A549 (cell line): ENCODE measurements around the gene MYO1C. TPM values are rescaled to one million over a fixed set of nuclear protein-coding genes. Genes with fewer than 3 reads are reported as not detected.

Experiments used
- ATAC-seq, 2 experiments: fragments of 200-7000 bp in 1 of 2; fragments of >200 bp in 1 of 2; cut with Nextera tagmentation in 1 of 2; cut with Tn5 transposase in 1 of 2; 3 replicates each; pipeline versions ENCODE4 v1.8.0 to v1.9.1; 2018 to 2020; ENCODE audit warnings: mild to moderate bottlenecking in 1 of 2, moderate library complexity in 1 of 2
- CTCF ChIA-PET: fragments of 300-600 bp; sonication (Branson Sonifier 250); formaldehyde crosslinking; extraction: SDS; loops from one replicate; lab custom pipeline; 2021; ENCODE audit warnings: antibody characterized with exemption, inconsistent platforms; lab: Yijun Ruan, JAX
- POLR2A ChIA-PET: fragments of 350-600 bp; formaldehyde crosslinking; extraction: SDS; loops from one replicate; lab custom pipeline; 2021; ENCODE audit warnings: antibody characterized with exemption, inconsistent platforms; lab: Yijun Ruan, JAX
- DNase-seq, 2 experiments: peaks; one replicate each; pipeline versions ENCODE4 v3.0.0 to v3.0.0-alpha.2; 2011 to 2016; ENCODE audit warnings: low read depth in 1 of 2, low spot score in 1 of 2
- FAIRE-seq: peaks from 2 replicates; lab custom pipeline; 2011; peaks lifted over from hg19 to GRCh38; lab: Jason Lieb, UNC
- H3K27ac ChIP-seq, 2 experiments: fragments of >200 bp; sonication (Bioruptor Twin); formaldehyde crosslinking; 3 replicates each; pipeline ENCODE4 v1.5.1; 2016 to 2017
- H3K4me1 ChIP-seq: fragments of >200 bp; sonication (Bioruptor Twin); formaldehyde crosslinking; 3 replicates; pipeline ENCODE4 v1.6.1; 2016
- H3K4me2 ChIP-seq: fragments of >200 bp; sonication (Bioruptor Twin); formaldehyde crosslinking; 3 replicates; pipeline ENCODE4 v1.6.1; 2016
- H3K4me3 ChIP-seq: fragments of >200 bp; sonication (Bioruptor Twin); formaldehyde crosslinking; 3 replicates; pipeline ENCODE4 v1.5.1; 2016
- H3K9me3 ChIP-seq: fragments of >200 bp; sonication (Bioruptor Twin); formaldehyde crosslinking; 3 replicates; pipeline ENCODE4 v1.6.1; 2016
- CBX2 ChIP-seq: fragments of 200-600 bp; sonication (generic); IDR thresholded peaks from 2 replicates; pipeline ENCODE4 v1.6.1; 2016; ENCODE audit warnings: low read depth, mild to moderate bottlenecking, borderline replicate concordance
- CBX8 ChIP-seq: fragments of 200-600 bp; sonication (generic); IDR thresholded peaks from 2 replicates; pipeline ENCODE4 v1.6.1; 2016
- CEBPB ChIP-seq, 2 experiments: fragments of >200 bp in 1 of 2; sonication (Bioruptor Twin) in 1 of 2; formaldehyde crosslinking in 1 of 2; IDR thresholded peaks; 2 replicates each; pipeline ENCODE4 v1.6.1; 2012 to 2016
- CHD4 ChIP-seq: fragments of 200-600 bp; sonication (generic); IDR thresholded peaks from 2 replicates; pipeline ENCODE4 v1.6.1; 2016; ENCODE audit warnings: antibody characterized with exemption, mild to moderate bottlenecking, borderline replicate concordance
- EHMT2 ChIP-seq: fragments of 200-600 bp; sonication (generic); IDR thresholded peaks from 2 replicates; pipeline ENCODE4 v1.6.1; 2016; ENCODE audit warnings: antibody characterized with exemption, low read depth, mild to moderate bottlenecking, moderate library complexity
- FOSB ChIP-seq: fragments of 250-450 bp; sonication (Bioruptor Pico); IDR thresholded peaks from 2 replicates; pipeline ENCODE4 v1.5.0; 2020; ENCODE audit warnings: mild to moderate bottlenecking, moderate library complexity
- GATA3 ChIP-seq: IDR thresholded peaks from 2 replicates; pipeline ENCODE4 v1.6.1; 2012; ENCODE audit warnings: borderline replicate concordance
- HEYL ChIP-seq: fragments of 250-450 bp; sonication (Bioruptor Pico); IDR thresholded peaks from 2 replicates; pipeline ENCODE4 v1.8.0; 2021; ENCODE audit warnings: mild to moderate bottlenecking, moderate library complexity
- HOXB13 ChIP-seq: fragments of 250-450 bp; sonication (Bioruptor Pico); IDR thresholded peaks from 2 replicates; pipeline ENCODE4 v1.5.0; 2020; ENCODE audit warnings: low read depth, mild to moderate bottlenecking, moderate library complexity
- MAZ ChIP-seq: fragments of 150-350 bp; IDR thresholded peaks from 2 replicates; pipeline ENCODE4 v1.6.1; 2014; ENCODE audit warnings: antibody characterized with exemption, low read depth, low read length, borderline replicate concordance
- NFE2L2 ChIP-seq: fragments of 150-350 bp; conservative IDR thresholded peaks from 2 replicates; pipeline ENCODE4 v1.6.1; 2014; ENCODE audit warnings: low read length
- PHF8 ChIP-seq: fragments of 200-600 bp; sonication (generic); IDR thresholded peaks from 2 replicates; pipeline ENCODE4 v1.6.1; 2016; ENCODE audit warnings: low read depth, mild to moderate bottlenecking, antibody characterized with exemption, moderate library complexity, borderline replicate concordance
- POLR2A ChIP-seq: IDR thresholded peaks from 2 replicates; pipeline ENCODE4 v1.6.1; 2012; ENCODE audit warnings: mild to moderate bottlenecking, low read length
- POLR2AphosphoS2 ChIP-seq: conservative IDR thresholded peaks from 2 replicates; pipeline ENCODE4 v1.6.1; 2012; ENCODE audit warnings: low read length, improper control_type of control experiment, inconsistent platforms
- RAD21 ChIP-seq, 2 experiments: fragments of >200 bp in 1 of 2; sonication (Bioruptor Twin) in 1 of 2; formaldehyde crosslinking in 1 of 2; IDR thresholded peaks in 1 of 2; conservative IDR thresholded peaks in 1 of 2; 2 replicates in 1 of 2; 3 replicates in 1 of 2; pipeline ENCODE4 v1.6.1; 2012 to 2018; ENCODE audit warnings: inconsistent platforms in 1 of 2
- RNF2 ChIP-seq: fragments of 200-600 bp; sonication (generic); IDR thresholded peaks from 2 replicates; pipeline ENCODE4 v1.6.1; 2016; ENCODE audit warnings: low read depth, mild to moderate bottlenecking, antibody characterized with exemption, moderate library complexity, borderline replicate concordance
- SMC3 ChIP-seq: fragments of >200 bp; sonication (Bioruptor Twin); formaldehyde crosslinking; IDR thresholded peaks from 3 replicates; pipeline ENCODE4 v1.6.1; 2018; ENCODE audit warnings: inconsistent platforms
- SREBF2 ChIP-seq: fragments of 450-650 bp; IDR thresholded peaks from 2 replicates; pipeline ENCODE4 v1.6.1; 2014; ENCODE audit warnings: mild to moderate bottlenecking, moderate library complexity
- ZC3H11A ChIP-seq: fragments of 450-650 bp; IDR thresholded peaks from 2 replicates; pipeline ENCODE4 v1.6.1; 2014; ENCODE audit warnings: antibody characterized with exemption, mild to moderate bottlenecking
- ZFP36 ChIP-seq: fragments of 450-650 bp; IDR thresholded peaks from 2 replicates; pipeline ENCODE4 v1.6.1; 2014; ENCODE audit warnings: borderline replicate concordance; ENCODE audit not compliant: partially characterized antibody
- ZSCAN20 ChIP-seq: fragments of 250-450 bp; sonication (Bioruptor Pico); IDR thresholded peaks from 2 replicates; pipeline ENCODE4 v1.8.0; 2022; ENCODE audit warnings: mild to moderate bottlenecking, moderate library complexity
- WGBS: methylation state at CpG from one replicate; pipeline ENCODE4 v1.1.6; 2017; ENCODE audit errors: missing lambda C conversion rate; 5-methylcytosine and 5-hydroxymethylcytosine counted together
- polyA plus RNA-seq, 4 experiments: library from polyadenylated mRNA; depleted of rRNA in 3 of 4; stranded (reverse); fragments of >200 nt; fragmentation: RNase III in 1 of 4; extraction: RNeasy Plus Mini Kit Qiagen cat#74134 plus additional on column Dnase treatment in 1 of 4; gene quantifications; 2 replicates in 3 of 4; 3 replicates in 1 of 4; pipeline ENCODE4 v1.2.3, GENCODE V29; 2011 to 2017
- TF ChIP-seq, protein P1 (sequence below): fragments of 250-450 bp; sonication (Bioruptor Pico); IDR thresholded peaks from 2 replicates; pipeline ENCODE4 v1.5.0; 2020; ENCODE audit warnings: low read depth, mild to moderate bottlenecking, moderate library complexity
- TF ChIP-seq, protein P2 (sequence below): fragments of >200 bp; sonication (Bioruptor Twin); formaldehyde crosslinking; IDR thresholded peaks from 3 replicates; pipeline ENCODE4 v1.5.1; 2016

The MYO1C gene
- polyA plus RNA-seq, 2 of the 4 experiments (the other 2 are of a cell fraction), result 101 to 123 TPM

DNA sequence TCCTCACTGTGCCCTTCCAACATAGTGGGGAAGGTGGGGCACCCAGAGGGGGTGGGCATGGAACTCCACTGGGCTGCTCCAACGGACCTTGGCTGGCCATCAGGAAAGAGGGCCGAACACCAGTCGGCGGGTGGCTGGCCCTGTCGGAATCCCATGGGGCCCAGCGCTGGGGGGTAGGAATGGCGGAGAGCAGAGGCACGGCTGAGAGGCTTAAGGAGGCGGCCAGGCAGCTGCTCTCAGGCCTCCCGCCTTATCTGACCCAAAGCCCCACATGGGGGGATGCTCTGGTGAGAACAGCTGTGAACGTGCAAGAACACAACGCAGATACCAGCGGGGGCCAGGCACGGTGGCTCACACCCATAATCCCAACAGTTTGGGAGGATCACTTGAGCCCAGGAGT, 4.4 kb upstream of the MYO1C start:
- FAIRE-seq, result no peak

DNA sequence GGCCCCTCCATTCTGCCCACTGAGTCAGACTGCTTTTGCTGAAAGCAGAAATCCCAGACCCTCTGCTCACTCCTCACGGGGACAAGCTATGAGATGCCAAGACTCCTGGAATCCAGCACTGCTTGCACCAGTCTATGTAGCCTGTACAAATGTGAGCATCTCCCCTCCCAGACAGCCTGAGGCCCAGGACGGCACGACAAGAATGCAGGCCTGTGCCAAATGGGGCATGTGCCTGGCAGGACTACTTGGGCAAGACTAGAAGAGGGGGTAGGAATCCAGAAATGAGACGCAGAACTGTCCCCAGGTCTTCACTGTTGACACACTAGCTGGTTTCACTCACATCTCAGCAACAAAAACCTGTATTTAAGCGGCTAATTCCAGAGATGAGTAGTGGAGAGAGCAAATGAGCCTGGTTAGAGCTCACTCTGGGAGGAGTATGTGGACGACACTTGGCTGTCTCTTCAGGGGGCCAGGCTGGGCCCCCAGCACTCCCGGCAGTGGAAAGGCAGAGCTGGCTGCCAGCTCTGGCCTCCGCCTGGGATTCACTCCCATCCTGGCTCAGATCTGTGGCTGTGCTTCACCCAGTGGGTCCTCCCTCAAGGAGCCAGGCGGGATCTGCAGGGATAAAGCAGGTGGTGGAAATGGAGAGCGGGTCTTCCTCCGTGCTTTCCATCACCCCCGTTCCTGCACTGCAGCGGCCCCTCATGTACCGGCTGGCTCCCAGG, 2.9 kb upstream of the MYO1C start:
- no peak for TF ChIP-seq ZC3H11A
- no peak for TF ChIP-seq EHMT2
- TF ChIP-seq POLR2A, result no peak
- TF ChIP-seq, protein P1, sequence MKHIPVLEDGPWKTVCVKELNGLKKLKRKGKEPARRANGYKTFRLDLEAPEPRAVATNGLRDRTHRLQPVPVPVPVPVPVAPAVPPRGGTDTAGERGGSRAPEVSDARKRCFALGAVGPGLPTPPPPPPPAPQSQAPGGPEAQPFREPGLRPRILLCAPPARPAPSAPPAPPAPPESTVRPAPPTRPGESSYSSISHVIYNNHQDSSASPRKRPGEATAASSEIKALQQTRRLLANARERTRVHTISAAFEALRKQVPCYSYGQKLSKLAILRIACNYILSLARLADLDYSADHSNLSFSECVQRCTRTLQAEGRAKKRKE, result no peak
- no peak for TF ChIP-seq SREBF2
- TF ChIP-seq ZSCAN20, result no peak
- TF ChIP-seq MAZ, result no peak
- TF ChIP-seq NFE2L2, result no peak
- no peak for TF ChIP-seq ZFP36
- TF ChIP-seq RNF2, result no peak
- TF ChIP-seq POLR2AphosphoS2, result no peak
- TF ChIP-seq PHF8, result no peak
- no peak for TF ChIP-seq SMC3
- no peak for TF ChIP-seq FOSB (CRISPR knock-in tag)
- no peak for TF ChIP-seq HOXB13 (CRISPR knock-in tag)
- no peak for DNase-seq
- ChIA-PET CTCF (interaction anchor here (0.6 to 7.0 kb wide), 5 partner anchors 11 to 228 kb away, joined by 3 to 68 read pairs (median 5); partner anchors contain the start of gene INPP5K), POLR2A (interaction anchor here (1.2 kb wide), 1 partner anchor 14 kb away, joined by 3 read pairs; no protein-coding TSS in a partner anchor)
- FAIRE-seq, result no peak
- 91% methylated on average over 14 of the region's 14 CpGs for WGBS
- no peak for ATAC-seq
- H3K4me3 ChIP-seq, result no peak overlapping the region
- no peaks in the 10 kb centered on the region for H3K9me3 ChIP-seq
- peaks cover 9% of the 10 kb centered on the region; the same call in 2 of the 3 replicates for H3K4me1 ChIP-seq
- no peak overlapping the region for H3K27ac ChIP-seq
- H3K4me2 ChIP-seq, result no peak overlapping the region

More for the DNA sequence above, 4.4 kb upstream of the MYO1C start:
- no peak overlapping the region for H3K4me3 ChIP-seq
- WGBS, result 91% methylated on average over 14 of the region's 14 CpGs
- CTCF ChIA-PET, result interaction anchor here (0.5 to 7.0 kb wide), 7 partner anchors 9 to 131 kb away, joined by 3 to 68 read pairs (median 4); partner anchors contain the start of gene INPP5K
- TF ChIP-seq POLR2A (no peak), CEBPB (IDR thresholded peaks at IDR 0.05) (no peak), RNF2 (no peak), CBX8 (no peak), MAZ (no peak), ZSCAN20 (no peak), CBX2 (no peak), HEYL (CRISPR knock-in tag) (no peak), ZC3H11A (no peak), CHD4 (no peak), RAD21 (conservative IDR thresholded peaks at IDR 0.05 in 1 of 2, IDR thresholded peaks at IDR 0.05 in 1 of 2) (no peak), SMC3 (no peak), GATA3 (no peak)
- TF ChIP-seq, protein P2, sequence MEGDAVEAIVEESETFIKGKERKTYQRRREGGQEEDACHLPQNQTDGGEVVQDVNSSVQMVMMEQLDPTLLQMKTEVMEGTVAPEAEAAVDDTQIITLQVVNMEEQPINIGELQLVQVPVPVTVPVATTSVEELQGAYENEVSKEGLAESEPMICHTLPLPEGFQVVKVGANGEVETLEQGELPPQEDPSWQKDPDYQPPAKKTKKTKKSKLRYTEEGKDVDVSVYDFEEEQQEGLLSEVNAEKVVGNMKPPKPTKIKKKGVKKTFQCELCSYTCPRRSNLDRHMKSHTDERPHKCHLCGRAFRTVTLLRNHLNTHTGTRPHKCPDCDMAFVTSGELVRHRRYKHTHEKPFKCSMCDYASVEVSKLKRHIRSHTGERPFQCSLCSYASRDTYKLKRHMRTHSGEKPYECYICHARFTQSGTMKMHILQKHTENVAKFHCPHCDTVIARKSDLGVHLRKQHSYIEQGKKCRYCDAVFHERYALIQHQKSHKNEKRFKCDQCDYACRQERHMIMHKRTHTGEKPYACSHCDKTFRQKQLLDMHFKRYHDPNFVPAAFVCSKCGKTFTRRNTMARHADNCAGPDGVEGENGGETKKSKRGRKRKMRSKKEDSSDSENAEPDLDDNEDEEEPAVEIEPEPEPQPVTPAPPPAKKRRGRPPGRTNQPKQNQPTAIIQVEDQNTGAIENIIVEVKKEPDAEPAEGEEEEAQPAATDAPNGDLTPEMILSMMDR, result no peak
- TF ChIP-seq, all 56 proteins: peak for 0
- H3K9me3 ChIP-seq, result no peaks in the 10 kb centered on the region
- H3K4me1 ChIP-seq, result peaks cover 5% of the 10 kb centered on the region; the same call in 2 of the 3 replicates
- DNase-seq (no peak), ATAC-seq (no peak)
- POLR2A ChIA-PET, result interaction anchor here (1.2 kb wide), 1 partner anchor 20 kb away, joined by 4 read pairs; the partner anchor contains the start of gene INPP5K
- no peak overlapping the region for H3K27ac ChIP-seq
- H3K4me2 ChIP-seq, result no peak overlapping the region
